Right atrium auricular region (tissue), 2 donors: ENCODE measurements around the gene PCDH1. TPM values are rescaled to one million over a fixed set of nuclear protein-coding genes. Genes with fewer than 3 reads are reported as not detected.

Experiments used
- DNase-seq: peaks from one replicate; pipeline ENCODE4 v3.0.0-alpha.2; 2019; ENCODE audit warnings: low spot score
- H3K27ac ChIP-seq, 2 donors: fragments of 200-600 bp; sonication (generic); 1 replicate in 1 of 2; 2 replicates in 1 of 2; pipeline ENCODE4 v1.5.1; 2016 to 2019
- H3K27me3 ChIP-seq, 2 donors: fragments of 200-600 bp; sonication (generic); one replicate each; pipeline versions ENCODE4 v1.5.1 to v1.6.0; 2017 to 2019
- H3K36me3 ChIP-seq: fragments of 200-600 bp; sonication (generic); one replicate; pipeline ENCODE4 v1.5.1; 2016
- H3K4me1 ChIP-seq, 2 donors: fragments of 200-600 bp; sonication (generic); one replicate each; pipeline versions ENCODE4 v1.5.1 to v1.6.0; 2017 to 2019
- H3K4me3 ChIP-seq, 2 donors: fragments of 200-600 bp; sonication (generic); 1 replicate in 1 of 2; 2 replicates in 1 of 2; pipeline ENCODE4 v1.5.1; 2017 to 2019; ENCODE audit warnings: mild to moderate bottlenecking in 1 of 2, moderate library complexity in 1 of 2
- H3K9me3 ChIP-seq, 2 donors: fragments of 200-600 bp; sonication (generic); one replicate each; pipeline ENCODE4 v1.5.1; 2019
- total RNA-seq, 2 donors: library from RNA; depleted of rRNA; stranded (reverse); fragments of >200 nt; gene quantifications; one replicate each; pipeline ENCODE4 v1.1.0, GENCODE V29; 2016
- TF ChIP-seq, protein P1 (sequence below), 2 donors: fragments of 200-600 bp; sonication (generic); IDR thresholded peaks; one replicate each; pipeline ENCODE4 v1.5.1; 2019; ENCODE audit warnings: antibody characterized with exemption in 2 of 2

PCDH1 gene
- total RNA-seq, 2 donors from 2014 or later, result 22.1 to 25.3 TPM

DNA sequence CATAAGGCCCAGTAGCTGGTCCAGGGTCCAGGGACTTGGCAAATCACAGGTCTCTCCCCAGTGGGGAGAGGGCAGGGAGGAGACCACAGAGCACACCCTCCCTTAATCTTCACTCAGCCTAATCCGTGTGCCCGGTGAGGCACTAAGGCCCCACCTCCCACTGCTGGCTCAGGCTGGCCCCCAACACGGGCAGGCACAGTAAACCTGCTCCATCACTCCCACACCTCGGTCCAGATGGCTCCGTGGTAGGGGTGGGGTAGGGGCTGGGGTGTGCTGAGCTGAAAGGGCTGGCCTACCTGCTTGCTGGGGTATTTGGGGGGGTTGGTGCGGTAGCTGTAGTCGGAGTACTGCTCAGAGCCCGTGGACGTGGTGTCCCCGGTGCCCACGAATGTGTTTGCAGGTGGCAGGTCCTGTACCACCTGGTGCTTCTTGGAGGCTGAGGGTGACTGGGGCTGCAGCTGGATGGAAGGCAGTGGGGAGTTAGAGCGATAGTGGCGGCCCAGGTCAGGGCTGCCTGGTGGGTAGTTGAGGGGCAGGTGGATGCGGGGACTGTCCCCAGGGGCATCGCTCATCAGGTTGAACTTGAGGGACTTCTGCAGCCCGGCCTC, 15.2 kb downstream of the PCDH1 start:
- peaks cover 0 to 11% of the 10 kb centered on the region in 2 donors for H3K4me1 ChIP-seq
- no peaks in the 10 kb centered on the region for H3K27me3 ChIP-seq
- peaks cover 26% of the 10 kb centered on the region for H3K36me3 ChIP-seq
- H3K9me3 ChIP-seq, result no peaks in the 10 kb centered on the region
- TF ChIP-seq, protein P1, sequence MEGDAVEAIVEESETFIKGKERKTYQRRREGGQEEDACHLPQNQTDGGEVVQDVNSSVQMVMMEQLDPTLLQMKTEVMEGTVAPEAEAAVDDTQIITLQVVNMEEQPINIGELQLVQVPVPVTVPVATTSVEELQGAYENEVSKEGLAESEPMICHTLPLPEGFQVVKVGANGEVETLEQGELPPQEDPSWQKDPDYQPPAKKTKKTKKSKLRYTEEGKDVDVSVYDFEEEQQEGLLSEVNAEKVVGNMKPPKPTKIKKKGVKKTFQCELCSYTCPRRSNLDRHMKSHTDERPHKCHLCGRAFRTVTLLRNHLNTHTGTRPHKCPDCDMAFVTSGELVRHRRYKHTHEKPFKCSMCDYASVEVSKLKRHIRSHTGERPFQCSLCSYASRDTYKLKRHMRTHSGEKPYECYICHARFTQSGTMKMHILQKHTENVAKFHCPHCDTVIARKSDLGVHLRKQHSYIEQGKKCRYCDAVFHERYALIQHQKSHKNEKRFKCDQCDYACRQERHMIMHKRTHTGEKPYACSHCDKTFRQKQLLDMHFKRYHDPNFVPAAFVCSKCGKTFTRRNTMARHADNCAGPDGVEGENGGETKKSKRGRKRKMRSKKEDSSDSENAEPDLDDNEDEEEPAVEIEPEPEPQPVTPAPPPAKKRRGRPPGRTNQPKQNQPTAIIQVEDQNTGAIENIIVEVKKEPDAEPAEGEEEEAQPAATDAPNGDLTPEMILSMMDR (IDR thresholded peaks at IDR 0.05), result no peak
- no peak for DNase-seq
- H3K4me3 ChIP-seq, result no peak overlapping the region
- no peak overlapping the region for H3K27ac ChIP-seq

DNA sequence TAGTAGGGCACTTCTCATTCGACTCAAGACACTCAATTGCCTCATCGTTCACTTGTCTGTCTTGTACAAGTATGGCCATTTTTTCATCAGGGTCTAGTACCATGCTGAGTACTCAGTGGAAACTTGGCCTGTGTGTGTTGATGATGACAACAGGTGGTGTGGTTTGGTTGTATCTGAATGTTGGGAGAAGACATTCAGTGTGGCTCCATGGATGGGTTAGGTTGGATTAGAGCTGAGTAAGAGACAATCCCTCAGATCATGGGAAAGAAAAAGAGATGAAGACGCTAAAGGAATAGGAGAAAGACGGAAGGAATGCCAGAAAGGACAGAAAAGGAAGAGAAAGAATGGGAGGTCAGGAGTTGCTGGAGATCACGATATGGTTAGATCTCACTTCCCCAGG, 17.0 kb downstream of the PCDH1 start:
- peaks cover 17% of the 10 kb centered on the region for H3K36me3 ChIP-seq

DNA sequence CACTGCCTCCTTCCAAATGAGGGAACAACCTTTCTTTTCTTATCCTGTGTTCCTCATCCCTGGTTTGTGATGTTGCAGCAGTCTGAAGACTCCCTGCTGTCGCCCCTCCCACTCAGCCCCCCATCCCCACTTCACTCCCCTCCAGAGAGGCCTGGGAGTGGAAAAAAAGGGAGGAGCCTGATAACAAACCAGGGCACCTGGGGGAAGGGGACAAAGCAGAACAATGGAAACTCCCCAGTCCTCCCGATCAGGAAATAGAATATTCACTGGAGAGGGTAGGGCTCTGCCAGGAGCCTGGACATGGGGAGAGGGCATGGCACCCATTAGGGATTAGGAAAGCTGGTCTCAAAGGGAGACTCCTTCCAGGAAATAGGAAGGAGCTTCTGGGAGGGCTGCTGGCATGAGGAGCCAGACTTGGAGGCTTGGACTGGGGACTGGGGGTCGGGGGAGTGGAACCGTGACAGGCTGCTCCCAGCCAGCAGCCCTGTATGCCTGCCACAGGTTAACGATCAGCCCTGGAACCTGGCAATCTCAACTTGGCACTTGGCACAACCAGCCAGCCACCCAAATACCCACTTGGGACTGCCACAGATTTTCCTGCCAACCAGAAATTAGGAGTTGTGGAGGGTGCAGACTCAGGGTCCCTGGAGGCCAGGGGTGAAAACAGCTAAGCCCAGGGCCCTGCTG, 20.0 kb downstream of the PCDH1 start:
- peaks cover 3% of the 10 kb centered on the region for H3K36me3 ChIP-seq
- H3K27me3 ChIP-seq, result no peaks in the 10 kb centered on the region
- no peaks in the 10 kb centered on the region for H3K9me3 ChIP-seq
- TF ChIP-seq, protein P1 (IDR thresholded peaks at IDR 0.05), result no peak
- no peak for DNase-seq
- H3K4me3 ChIP-seq, result no peak overlapping the region
- peaks cover 0 to 24% of the 10 kb centered on the region in 2 donors for H3K4me1 ChIP-seq
- H3K27ac ChIP-seq, result no peak overlapping the region

More for the DNA sequence above, 17.0 kb downstream of the PCDH1 start:
- Histone ChIP-seq H3K9me3 (no peaks in the 10 kb centered on the region), H3K4me3 (no peak overlapping the region), H3K4me1 (peaks cover 0 to 14% of the 10 kb centered on the region in 2 donors), H3K27me3 (no peaks in the 10 kb centered on the region), H3K27ac (no peak overlapping the region)
- TF ChIP-seq, protein P1 (IDR thresholded peaks at IDR 0.05), result no peak
- no peak for DNase-seq

DNA sequence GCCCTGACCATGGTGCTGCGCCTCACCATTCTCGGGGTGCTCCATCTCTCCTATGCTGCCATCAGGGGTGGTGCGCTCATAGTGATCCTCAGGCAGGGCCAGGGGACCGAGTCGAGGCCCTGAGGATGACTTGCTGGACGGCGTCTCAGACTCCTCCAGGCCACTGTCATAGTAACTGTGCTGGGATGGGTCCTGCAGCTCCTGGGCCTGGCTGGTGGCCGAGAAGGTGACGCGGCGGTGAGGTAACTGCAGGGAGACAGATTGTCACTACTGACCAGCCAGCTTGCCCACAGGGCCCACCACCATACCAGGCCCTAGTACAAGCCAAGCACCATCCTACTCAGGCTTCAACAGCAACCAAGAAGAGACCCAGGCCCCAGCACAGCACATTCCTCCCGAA, 21.0 kb downstream of the PCDH1 start:
- peaks cover 0 to 22% of the 10 kb centered on the region in 2 donors for H3K4me1 ChIP-seq
- H3K4me3 ChIP-seq, result no peak overlapping the region
- no peaks in the 10 kb centered on the region for H3K36me3 ChIP-seq
- no peaks in the 10 kb centered on the region for H3K27me3 ChIP-seq
- no peaks in the 10 kb centered on the region for H3K9me3 ChIP-seq
- no peak overlapping the region for H3K27ac ChIP-seq
- no peak for DNase-seq
- TF ChIP-seq, protein P1 (IDR thresholded peaks at IDR 0.05), result no peak

DNA sequence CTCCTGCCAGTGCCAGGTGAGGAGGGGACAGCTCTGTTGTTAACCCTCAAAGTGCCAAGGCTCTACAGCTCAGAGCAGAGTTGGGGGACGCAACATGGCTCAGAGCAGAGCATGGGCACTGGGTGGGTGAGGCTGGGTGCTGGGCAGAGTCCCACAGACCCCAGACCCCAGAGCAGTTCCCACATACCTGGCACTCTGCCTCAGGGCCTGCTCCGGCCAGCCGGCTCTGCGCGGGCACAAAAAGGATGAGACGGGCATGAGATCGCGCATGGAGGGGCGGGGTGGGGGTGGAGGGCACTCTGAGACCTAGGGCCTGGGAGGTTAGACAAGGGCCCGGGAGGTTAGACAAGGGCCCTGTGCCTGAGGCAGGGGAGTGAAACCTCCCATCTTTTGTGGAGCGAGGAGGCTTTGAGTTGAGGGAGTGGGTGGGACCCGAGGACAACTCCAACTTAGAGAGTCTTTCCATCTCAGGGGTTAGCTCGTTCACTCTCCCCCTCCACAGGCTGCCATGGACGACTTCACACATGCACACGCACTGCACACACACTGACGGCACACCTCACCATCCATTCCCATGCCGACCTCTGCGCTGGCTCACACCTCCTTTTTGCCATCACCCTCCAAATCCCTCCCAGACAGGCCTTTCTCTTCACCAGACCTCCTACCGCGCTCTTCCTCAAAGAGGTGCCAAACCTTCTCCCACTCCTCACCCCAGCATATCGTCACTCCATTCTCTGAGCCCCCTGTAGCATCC, 22.0 kb downstream of the PCDH1 start:
- H3K27ac ChIP-seq, result no peak overlapping the region
- no peaks in the 10 kb centered on the region for H3K36me3 ChIP-seq
- H3K4me3 ChIP-seq, result no peak overlapping the region
- DNase-seq, result no peak
- H3K9me3 ChIP-seq, result no peaks in the 10 kb centered on the region
- H3K27me3 ChIP-seq, result no peaks in the 10 kb centered on the region
- peaks cover 0 to 22% of the 10 kb centered on the region in 2 donors for H3K4me1 ChIP-seq
- TF ChIP-seq, protein P1 (IDR thresholded peaks at IDR 0.05), result no peak
